ENCODE measurements around the gene CTU2.

DNA sequence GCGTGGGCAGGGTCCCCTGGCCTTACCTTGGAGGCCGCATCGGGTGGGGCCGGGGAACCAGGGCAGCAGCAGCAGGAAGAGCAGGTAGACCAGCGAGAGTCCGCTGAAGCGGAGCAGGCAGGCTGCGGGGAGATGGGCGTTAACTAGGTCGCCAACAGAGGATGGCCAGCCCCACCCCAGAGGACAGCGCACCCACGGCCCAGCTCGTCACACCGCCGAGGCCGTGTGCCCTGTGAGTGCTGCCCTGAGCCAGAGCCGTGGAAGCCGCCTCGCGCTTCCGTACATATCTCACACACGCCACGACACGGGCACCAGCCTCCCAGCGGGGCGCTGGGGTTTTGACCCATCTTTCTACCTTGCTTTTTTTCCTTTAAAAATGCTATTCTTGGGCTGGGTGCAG is 43.1 kb downstream of the CTU2 start:
- TF ChIP-seq, protein P1, sequence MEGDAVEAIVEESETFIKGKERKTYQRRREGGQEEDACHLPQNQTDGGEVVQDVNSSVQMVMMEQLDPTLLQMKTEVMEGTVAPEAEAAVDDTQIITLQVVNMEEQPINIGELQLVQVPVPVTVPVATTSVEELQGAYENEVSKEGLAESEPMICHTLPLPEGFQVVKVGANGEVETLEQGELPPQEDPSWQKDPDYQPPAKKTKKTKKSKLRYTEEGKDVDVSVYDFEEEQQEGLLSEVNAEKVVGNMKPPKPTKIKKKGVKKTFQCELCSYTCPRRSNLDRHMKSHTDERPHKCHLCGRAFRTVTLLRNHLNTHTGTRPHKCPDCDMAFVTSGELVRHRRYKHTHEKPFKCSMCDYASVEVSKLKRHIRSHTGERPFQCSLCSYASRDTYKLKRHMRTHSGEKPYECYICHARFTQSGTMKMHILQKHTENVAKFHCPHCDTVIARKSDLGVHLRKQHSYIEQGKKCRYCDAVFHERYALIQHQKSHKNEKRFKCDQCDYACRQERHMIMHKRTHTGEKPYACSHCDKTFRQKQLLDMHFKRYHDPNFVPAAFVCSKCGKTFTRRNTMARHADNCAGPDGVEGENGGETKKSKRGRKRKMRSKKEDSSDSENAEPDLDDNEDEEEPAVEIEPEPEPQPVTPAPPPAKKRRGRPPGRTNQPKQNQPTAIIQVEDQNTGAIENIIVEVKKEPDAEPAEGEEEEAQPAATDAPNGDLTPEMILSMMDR (IDR thresholded peaks at IDR 0.05; ENCODE audit: poor library complexity, severe bottlenecking): no peak
- TF ChIP-seq EP300 (conservative IDR thresholded peaks at IDR 0.05; ENCODE audit: poor library complexity, severe bottlenecking): no peak
- no peak for TF ChIP-seq TAF1 (IDR thresholded peaks at IDR 0.05; ENCODE audit: low read depth)

All from neural cell (in vitro differentiated cells).